Mesenchymal stem cell (in vitro differentiated cells and primary cell): ENCODE measurements around the gene BCL2L12.

ENCODE experiments used
- DNase-seq: peaks from one replicate; pipeline ENCODE4 v3.0.0-alpha.2; 2013
- H2AFZ ChIP-seq: one replicate; pipeline ENCODE4 v1.6.1; 2013; ENCODE audit warnings: low read depth, mild to moderate bottlenecking, control low read depth, inconsistent platforms, low read length, moderate library complexity
- H2AK5ac ChIP-seq: 2 replicates; pipeline ENCODE4 v1.6.1; 2013; ENCODE audit warnings: low read length, moderate library complexity, mild to moderate bottlenecking, inconsistent platforms; ENCODE audit not compliant: severe bottlenecking
- H2BK120ac ChIP-seq: one replicate; pipeline ENCODE4 v1.6.1; 2013; ENCODE audit warnings: low read depth, mild to moderate bottlenecking, inconsistent platforms, low read length, moderate library complexity
- H2BK12ac ChIP-seq, 2 experiments: one replicate each; pipeline ENCODE4 v1.6.1; 2013; ENCODE audit warnings: inconsistent platforms in 2 of 2, low read length in 2 of 2, mild to moderate bottlenecking in 2 of 2, moderate library complexity in 2 of 2, control low read depth in 1 of 2
- H2BK15ac ChIP-seq: one replicate; pipeline ENCODE4 v1.6.1; 2013; ENCODE audit warnings: mild to moderate bottlenecking, low read depth, inconsistent platforms; ENCODE audit not compliant: poor library complexity, severe bottlenecking
- H2BK5ac ChIP-seq: 2 replicates; pipeline ENCODE4 v1.6.1; 2013; ENCODE audit warnings: low read depth, mild to moderate bottlenecking, low read length, control low read depth, inconsistent platforms; ENCODE audit not compliant: poor library complexity, severe bottlenecking
- H3K14ac ChIP-seq, 2 experiments: one replicate each; pipeline ENCODE4 v1.6.1; 2013; ENCODE audit warnings: inconsistent platforms in 2 of 2, low read length in 2 of 2, control low read depth in 1 of 2, mild to moderate bottlenecking in 1 of 2, moderate library complexity in 1 of 2
- H3K18ac ChIP-seq, 2 experiments: one replicate each; pipeline ENCODE4 v1.6.1; 2013; ENCODE audit warnings: inconsistent platforms in 2 of 2, low read length in 2 of 2, control low read depth in 1 of 2, low read depth in 1 of 2, mild to moderate bottlenecking in 1 of 2
- H3K23ac ChIP-seq, 2 experiments: one replicate each; pipeline ENCODE4 v1.6.1; 2013; ENCODE audit warnings: inconsistent platforms in 2 of 2, low read length in 2 of 2, mild to moderate bottlenecking in 2 of 2, moderate library complexity in 2 of 2, control low read depth in 1 of 2
- H3K27ac ChIP-seq: 2 replicates; pipeline ENCODE4 v1.5.1; 2013; ENCODE audit warnings: mild to moderate bottlenecking, moderate library complexity, low read length, control low read depth, inconsistent platforms; ENCODE audit not compliant: poor library complexity, severe bottlenecking
- H3K27me3 ChIP-seq, 2 experiments: 2 replicates each; pipeline versions ENCODE4 v1.6.1 to v1.7.0; 2013; ENCODE audit warnings: low read length in 2 of 2, mild to moderate bottlenecking in 2 of 2, moderate library complexity in 2 of 2, control low read depth in 1 of 2, inconsistent platforms in 1 of 2; ENCODE audit not compliant: control insufficient read depth in 1 of 2, insufficient read depth in 1 of 2
- H3K36me3 ChIP-seq, 2 experiments: 2 replicates each; pipeline versions ENCODE4 v1.6.1 to v1.7.0; 2013; ENCODE audit warnings: low read length in 2 of 2, control low read depth in 1 of 2, inconsistent platforms in 1 of 2, low read depth in 1 of 2, mild to moderate bottlenecking in 1 of 2; ENCODE audit not compliant: insufficient read depth in 2 of 2, control insufficient read depth in 1 of 2
- H3K4ac ChIP-seq, 2 experiments: one replicate each; pipeline ENCODE4 v1.6.1; 2013; ENCODE audit warnings: inconsistent platforms in 2 of 2, low read length in 2 of 2, mild to moderate bottlenecking in 2 of 2, moderate library complexity in 2 of 2, control low read depth in 1 of 2, low read depth in 1 of 2
- H3K4me1 ChIP-seq: 2 replicates; pipeline ENCODE4 v1.6.1; 2013; ENCODE audit warnings: low read depth, low read length, control low read depth; ENCODE audit not compliant: control insufficient read depth, insufficient read depth
- H3K4me2 ChIP-seq: 2 replicates; pipeline ENCODE4 v1.6.1; 2013; ENCODE audit warnings: low read length, mild to moderate bottlenecking, inconsistent platforms; ENCODE audit not compliant: poor library complexity, severe bottlenecking
- H3K4me3 ChIP-seq, 2 experiments: 2 replicates each; pipeline versions ENCODE4 v1.5.1 to v1.7.0; 2013; ENCODE audit warnings: low read length in 2 of 2, mild to moderate bottlenecking in 2 of 2, control low read depth in 1 of 2, low read depth in 1 of 2; ENCODE audit not compliant: insufficient read depth in 1 of 2
- H3K79me1 ChIP-seq: replicated peaks from 2 replicates; pipeline ENCODE4 v1.6.1; 2013; ENCODE audit warnings: mild to moderate bottlenecking, control low read depth, low read length, inconsistent platforms; ENCODE audit not compliant: poor library complexity, severe bottlenecking
- H3K9ac ChIP-seq: 2 replicates; pipeline ENCODE4 v1.7.0; 2013; ENCODE audit warnings: mild to moderate bottlenecking, low read length, moderate library complexity
- H3K9me3 ChIP-seq: 2 replicates; pipeline ENCODE4 v1.7.0; 2013; ENCODE audit warnings: mild to moderate bottlenecking, low read length; ENCODE audit not compliant: control insufficient read depth
- H4K8ac ChIP-seq: one replicate; pipeline ENCODE4 v1.6.1; 2013; ENCODE audit warnings: inconsistent platforms, mild to moderate bottlenecking, low read length, moderate library complexity
- H4K91ac ChIP-seq: one replicate; pipeline ENCODE4 v1.6.1; 2013; ENCODE audit warnings: mild to moderate bottlenecking, low read length, inconsistent platforms
- WGBS: methylation state at CpG from one replicate; pipeline ENCODE4 v1.1.7; 2013; ENCODE audit warnings: mixed read lengths; 5-methylcytosine and 5-hydroxymethylcytosine counted together

Gene BCL2L12

GRCh38 chr19:49657493-49658138 lies 8.1 kb upstream of the BCL2L12 start:
- Histone ChIP-seq H3K79me1 (peaks cover 65% of the 10 kb centered on the region), H3K14ac (no peak overlapping the region), H2AK5ac (no peak overlapping the region), H3K4me2 (no peak overlapping the region), H3K9me3 (no peaks in the 10 kb centered on the region), H3K27ac (no peak overlapping the region), H4K8ac (no peak overlapping the region), H3K27me3 (no peaks in the 10 kb centered on the region), H3K18ac (no peak overlapping the region), H3K36me3 (peaks cover 93 to 99% of the 10 kb centered on the region in 2 experiments), H3K4me3 (no peak overlapping the region), H2BK15ac (no peak overlapping the region), H3K4ac (no peak overlapping the region), H4K91ac (no peak overlapping the region), H3K23ac (no peak overlapping the region), H2AFZ (no peak overlapping the region), H2BK5ac (no peak overlapping the region), H3K4me1 (peaks cover 8% of the 10 kb centered on the region), H2BK120ac (no peak overlapping the region), H3K9ac (no peak overlapping the region), H2BK12ac (no peak overlapping the region)
- DNase-seq, result no peak
- 97% methylated on average over 22 of the region's 22 CpGs for WGBS

GRCh38 chr19:49658139-49658517 lies 7.6 kb upstream of the BCL2L12 start:
- Histone ChIP-seq H2BK15ac (no peak overlapping the region), H3K9ac (no peak overlapping the region), H2BK5ac (no peak overlapping the region), H4K8ac (no peak overlapping the region), H3K4ac (no peak overlapping the region), H3K9me3 (no peaks in the 10 kb centered on the region), H4K91ac (no peak overlapping the region), H3K4me1 (peaks cover 8% of the 10 kb centered on the region), H2AFZ (no peak overlapping the region), H3K27me3 (no peaks in the 10 kb centered on the region), H2AK5ac (no peak overlapping the region), H3K4me2 (no peak overlapping the region), H2BK12ac (no peak overlapping the region), H3K23ac (no peak overlapping the region), H3K14ac (no peak overlapping the region), H3K36me3 (peaks cover 93 to 99% of the 10 kb centered on the region in 2 experiments), H3K18ac (no peak overlapping the region), H2BK120ac (no peak overlapping the region), H3K27ac (no peak overlapping the region), H3K4me3 (no peak overlapping the region), H3K79me1 (peaks cover 65% of the 10 kb centered on the region)
- 96% methylated on average over 13 of the region's 15 CpGs for WGBS
- no peak for DNase-seq

GRCh38 chr19:49658566-49659442 lies 6.9 kb upstream of the BCL2L12 start:
- Histone ChIP-seq H3K23ac (no peak overlapping the region), H2BK15ac (no peak overlapping the region), H3K27me3 (no peaks in the 10 kb centered on the region), H3K79me1 (peaks cover 61% of the 10 kb centered on the region), H3K4ac (peak overlapping the region in 1 of 2 experiments; percentile 9), H2BK120ac (no peak overlapping the region), H3K18ac (no peak overlapping the region), H3K9me3 (no peaks in the 10 kb centered on the region), H4K8ac (peak overlapping the region; percentile 35), H3K4me3 (no peak overlapping the region), H2BK5ac (no peak overlapping the region), H3K36me3 (peaks cover 89 to 96% of the 10 kb centered on the region in 2 experiments), H3K4me1 (peaks cover 10% of the 10 kb centered on the region), H4K91ac (no peak overlapping the region), H3K14ac (no peak overlapping the region), H3K27ac (no peak overlapping the region), H2BK12ac (no peak overlapping the region), H3K4me2 (no peak overlapping the region), H2AK5ac (no peak overlapping the region), H2AFZ (no peak overlapping the region), H3K9ac (no peak overlapping the region)
- WGBS, result 92% methylated on average over 12 of the region's 12 CpGs
- DNase-seq, result no peak

- H2AK5ac ChIP-seq, result no peak overlapping the region
- no peak overlapping the region for H2BK15ac ChIP-seq
- no peak overlapping the region for H2BK5ac ChIP-seq
- H3K4me3 ChIP-seq, result no peak overlapping the region
- H3K27ac ChIP-seq, result no peak overlapping the region
- H3K9me3 ChIP-seq, result no peaks in the 10 kb centered on the region
- H2BK120ac ChIP-seq, result no peak overlapping the region
- no peak overlapping the region for H3K14ac ChIP-seq
- 96% methylated on average over 15 of the region's 15 CpGs for WGBS
- peaks cover 73 to 80% of the 10 kb centered on the region in 2 experiments for H3K36me3 ChIP-seq
- no peak overlapping the region for H3K4ac ChIP-seq
- peaks cover 13% of the 10 kb centered on the region for H3K4me1 ChIP-seq
- no peak overlapping the region for H4K91ac ChIP-seq
- H2BK12ac ChIP-seq, result no peak overlapping the region
- H3K79me1 ChIP-seq, result peaks cover 53% of the 10 kb centered on the region
- H3K27me3 ChIP-seq, result no peaks in the 10 kb centered on the region
- no peak overlapping the region for H3K4me2 ChIP-seq
- no peak overlapping the region for H3K9ac ChIP-seq
- H4K8ac ChIP-seq, result no peak overlapping the region
- DNase-seq, result no peak
- H3K23ac ChIP-seq, result no peak overlapping the region
- H3K18ac ChIP-seq, result no peak overlapping the region
- H2AFZ ChIP-seq, result no peak overlapping the region
Measured at GRCh38 chr19:49660338-49660961, 5.3 kb upstream of the BCL2L12 start.
